Activated naive CD8-positive, alpha-beta T cell treated with anti-CD3 and anti-CD28 coated beads, Interleukin-2, amount 10 ng/mL, durations not matched to agents 7 days and 5 days (primary cell): ENCODE data around the gene LILRB1. TPM values are rescaled to one million over a fixed set of nuclear protein-coding genes. Genes with fewer than 3 reads are reported as not detected.
"Not testable (repeated sequence)": the region's sequence is repeated elsewhere in the genome, so short reads cannot be mapped to it uniquely, and the experiment has no call there.

Experiments
- ATAC-seq: fragments of 150-1000 bp; cut with Tn5 transposase; one replicate; pipeline ENCODE4 v1.10.0; 2021; ENCODE audit warnings: low read depth, moderate library complexity
- POLR2A ChIA-PET: fragments of 350-600 bp; sonication (Branson Sonifier 250); formaldehyde crosslinking; loops from one replicate; lab custom pipeline; 2021; ENCODE audit warnings: antibody characterized with exemption; lab: Charles Lee
- DNase-seq: peaks from one replicate; pipeline ENCODE4 v3.0.0; 2021
- H3K27ac Mint-ChIP-seq: one replicate; pipeline ENCODE4 v1.8.0; 2022; ENCODE audit warnings: mild to moderate bottlenecking, mixed read lengths
- H3K27me3 Mint-ChIP-seq: one replicate; pipeline ENCODE4 v1.8.0; 2022; ENCODE audit warnings: mild to moderate bottlenecking, moderate library complexity, mixed read lengths
- H3K36me3 Mint-ChIP-seq: one replicate; pipeline ENCODE4 v1.8.0; 2021; ENCODE audit warnings: mild to moderate bottlenecking, mixed read lengths
- H3K4me1 Mint-ChIP-seq: one replicate; pipeline ENCODE4 v1.8.0; 2021; ENCODE audit warnings: mixed read lengths
- H3K4me3 Mint-ChIP-seq: one replicate; pipeline ENCODE4 v1.8.0; 2022; ENCODE audit warnings: mild to moderate bottlenecking, moderate library complexity, mixed read lengths
- H3K9me3 Mint-ChIP-seq: one replicate; pipeline ENCODE4 v1.8.0; 2021; ENCODE audit warnings: mixed read lengths
- total RNA-seq, 2 experiments: library from RNA; stranded (reverse); gene quantifications; one replicate each; pipeline ENCODE4 v1.2.3, GENCODE V29; 2021

LILRB1 gene
- total RNA-seq, 2 experiments from 2014 or later: 1.8 to 2.3 TPM

DNA sequence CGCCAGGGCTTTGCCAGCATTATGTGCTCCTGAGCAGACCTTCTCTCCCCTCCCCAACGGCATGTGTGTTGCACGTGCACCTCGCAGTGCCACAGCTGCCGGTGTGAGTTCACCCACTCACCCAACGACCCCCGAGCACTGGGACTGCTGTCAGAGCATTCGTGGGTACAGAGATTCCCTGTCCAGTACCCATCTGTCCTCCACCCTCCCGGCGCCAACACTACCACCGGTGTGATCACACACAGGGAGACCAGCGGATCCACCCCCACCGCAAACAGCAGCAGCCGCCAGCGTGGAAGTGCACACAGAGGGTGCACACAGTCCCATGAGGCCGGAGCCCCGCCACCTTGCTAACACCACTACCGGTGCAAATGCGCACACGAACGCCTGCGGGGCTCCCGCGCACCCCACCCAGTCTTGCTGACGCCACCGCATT, 20.9 kb upstream of the LILRB1 start:
- Mint-ChIP-seq H3K4me1 (no peaks in the 10 kb centered on the region), H3K27me3 (peaks cover 3% of the 10 kb centered on the region), H3K36me3 (no peaks in the 10 kb centered on the region), H3K9me3 (peaks cover 11% of the 10 kb centered on the region), H3K4me3 (no peak overlapping the region), H3K27ac (no peak overlapping the region)
- no peak for DNase-seq
- POLR2A ChIA-PET: no interaction called here
- ATAC-seq: no peak

DNA sequence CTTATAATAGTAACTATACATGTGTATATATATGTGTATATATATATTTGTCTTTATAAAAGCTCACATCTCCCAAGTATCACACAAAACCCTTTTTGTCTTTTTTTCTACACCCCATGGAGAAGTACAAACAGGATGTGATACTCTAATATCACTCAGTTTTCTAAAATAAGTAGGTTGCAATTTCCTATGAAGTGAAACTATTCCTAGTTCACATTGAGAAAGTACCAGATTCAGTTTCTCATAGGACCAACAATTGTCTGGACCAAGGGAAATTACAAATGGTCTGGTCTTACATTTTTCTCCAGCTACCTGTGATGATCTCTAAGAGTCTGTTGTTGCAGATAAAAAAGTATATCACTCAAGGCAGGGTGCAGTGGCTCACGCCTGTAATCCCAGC, 17.9 kb upstream of the LILRB1 start:
- Mint-ChIP-seq H3K9me3 (peaks cover 11% of the 10 kb centered on the region), H3K4me1 (peaks cover 3% of the 10 kb centered on the region), H3K27ac (no peak overlapping the region), H3K36me3 (no peaks in the 10 kb centered on the region), H3K27me3 (peaks cover 17% of the 10 kb centered on the region), H3K4me3 (no peak overlapping the region)
- POLR2A ChIA-PET: no interaction called here
- ATAC-seq (no peak), DNase-seq (no peak)

DNA sequence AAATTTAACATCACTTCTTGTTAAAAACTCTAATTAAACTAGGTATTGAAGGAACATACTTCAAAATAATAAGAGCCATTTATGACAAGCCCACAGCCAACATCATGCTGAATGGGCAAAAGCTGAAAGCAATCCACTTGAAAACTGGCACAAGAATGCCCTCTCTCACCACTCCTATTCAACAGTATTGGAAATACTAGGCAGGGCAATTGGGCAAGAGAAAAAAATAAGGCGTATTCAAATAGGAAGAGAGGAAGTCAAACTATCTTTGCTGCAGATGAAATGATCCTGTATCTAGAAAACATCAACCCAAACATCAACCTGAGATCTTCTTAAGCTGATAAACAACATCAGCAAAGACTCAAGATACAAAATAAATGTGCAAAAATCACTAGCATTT, 15.6 kb upstream of the LILRB1 start:
- H3K4me1 Mint-ChIP-seq: peaks cover 3% of the 10 kb centered on the region
- DNase-seq: no peak
- ATAC-seq: no peak
- POLR2A ChIA-PET: no interaction called here
- no peak overlapping the region for H3K27ac Mint-ChIP-seq
- no peaks in the 10 kb centered on the region for H3K36me3 Mint-ChIP-seq
- peaks cover 21% of the 10 kb centered on the region for H3K27me3 Mint-ChIP-seq
- no peak overlapping the region for H3K4me3 Mint-ChIP-seq
- H3K9me3 Mint-ChIP-seq: peaks cover 9% of the 10 kb centered on the region

- H3K9me3 Mint-ChIP-seq: peaks cover 7% of the 10 kb centered on the region
- ATAC-seq (no peak), DNase-seq (no peak)
- no peaks in the 10 kb centered on the region for H3K36me3 Mint-ChIP-seq
- POLR2A ChIA-PET: no interaction called here
- no peak overlapping the region for H3K4me3 Mint-ChIP-seq
- no peak overlapping the region for H3K27ac Mint-ChIP-seq
- H3K4me1 Mint-ChIP-seq: peaks cover 3% of the 10 kb centered on the region
- peaks cover 26% of the 10 kb centered on the region for H3K27me3 Mint-ChIP-seq
Observed at GRCh38 chr19:54616057-54616456, 14.2 kb upstream of the LILRB1 start.

- no peak overlapping the region for H3K27ac Mint-ChIP-seq
- POLR2A ChIA-PET: no interaction called here
- DNase-seq (no peak), ATAC-seq (no peak)
- peaks cover 3% of the 10 kb centered on the region for H3K4me1 Mint-ChIP-seq
- H3K36me3 Mint-ChIP-seq: no peaks in the 10 kb centered on the region
- H3K9me3 Mint-ChIP-seq: peaks cover 5% of the 10 kb centered on the region
- peaks cover 36% of the 10 kb centered on the region for H3K27me3 Mint-ChIP-seq
- no peak overlapping the region for H3K4me3 Mint-ChIP-seq
Observed at GRCh38 chr19:54616821-54617560, 13.3 kb upstream of the LILRB1 start.

GRCh38 chr19:54620464-54620863, 9.8 kb upstream of the LILRB1 start:
- no peak overlapping the region for H3K27ac Mint-ChIP-seq
- POLR2A ChIA-PET: no interaction called here
- peaks cover 40% of the 10 kb centered on the region for H3K27me3 Mint-ChIP-seq
- peaks cover 3% of the 10 kb centered on the region for H3K4me1 Mint-ChIP-seq
- ATAC-seq (no peak), DNase-seq (no peak)
- no peak overlapping the region for H3K4me3 Mint-ChIP-seq
- H3K36me3 Mint-ChIP-seq: no peaks in the 10 kb centered on the region
- no peaks in the 10 kb centered on the region for H3K9me3 Mint-ChIP-seq

DNA sequence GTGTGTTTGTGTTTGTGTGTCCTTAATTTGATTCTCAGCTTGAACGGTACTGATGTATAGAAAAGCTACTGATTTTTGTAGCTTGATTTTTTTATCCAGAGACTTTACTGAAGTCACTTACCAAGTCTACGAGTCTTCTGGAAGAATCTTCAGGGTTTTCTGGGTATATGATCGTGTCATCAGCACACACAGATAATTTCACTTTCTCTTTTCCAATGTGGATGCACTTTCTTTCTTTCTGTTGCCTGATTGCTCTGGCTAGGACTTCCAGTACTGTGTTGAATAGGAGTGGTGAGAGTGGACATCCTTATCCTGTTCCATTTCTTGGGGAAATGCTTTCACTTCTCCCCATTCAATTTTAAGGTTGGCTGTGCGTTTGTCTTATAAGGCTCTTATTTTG, 7.9 kb upstream of the LILRB1 start:
- DNase-seq: no peak
- H3K9me3 Mint-ChIP-seq: no peaks in the 10 kb centered on the region
- H3K27ac Mint-ChIP-seq: no peak overlapping the region
- no peak for ATAC-seq
- peaks cover 33% of the 10 kb centered on the region for H3K27me3 Mint-ChIP-seq
- H3K36me3 Mint-ChIP-seq: no peaks in the 10 kb centered on the region
- no peak overlapping the region for H3K4me3 Mint-ChIP-seq
- POLR2A ChIA-PET: no interaction called here
- H3K4me1 Mint-ChIP-seq: no peaks in the 10 kb centered on the region

DNA sequence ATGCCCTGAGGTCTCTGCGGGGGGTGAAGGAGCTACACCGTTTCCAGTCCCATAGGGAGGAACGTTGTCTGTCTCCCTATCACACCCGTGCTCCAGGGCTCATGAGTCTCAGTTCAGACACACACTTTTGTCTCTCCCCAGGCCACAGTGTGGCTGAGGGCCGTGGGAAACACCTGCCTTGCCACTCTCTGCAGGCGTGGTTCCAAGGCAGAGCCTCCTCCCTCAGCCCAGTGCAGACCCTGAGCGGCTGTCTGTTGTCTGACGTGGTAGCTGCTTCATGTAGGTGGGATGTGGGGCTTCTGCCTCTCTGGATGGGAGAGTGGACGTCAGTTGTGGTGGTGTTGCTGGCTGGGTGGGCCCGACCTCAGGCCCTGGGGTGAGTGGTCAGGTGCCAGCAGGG, 6.0 kb upstream of the LILRB1 start:
- H3K36me3 Mint-ChIP-seq, DNase-seq, H3K27ac Mint-ChIP-seq, H3K9me3 Mint-ChIP-seq, POLR2A ChIA-PET, ATAC-seq, H3K4me3 Mint-ChIP-seq, H3K4me1 Mint-ChIP-seq: not testable (repeated sequence)
- peaks cover 29% of the 10 kb centered on the region for H3K27me3 Mint-ChIP-seq

GRCh38 chr19:54624934-54625730, 5.2 kb upstream of the LILRB1 start:
- H3K36me3 Mint-ChIP-seq, POLR2A ChIA-PET, H3K27ac Mint-ChIP-seq, H3K9me3 Mint-ChIP-seq, DNase-seq, H3K4me3 Mint-ChIP-seq, H3K4me1 Mint-ChIP-seq: not testable (repeated sequence)
- ATAC-seq: peak; percentile 26
- peaks cover 30% of the 10 kb centered on the region for H3K27me3 Mint-ChIP-seq

- POLR2A ChIA-PET: no interaction called here
- Mint-ChIP-seq H3K4me3 (no peak overlapping the region), H3K27ac (no peak overlapping the region), H3K9me3 (no peaks in the 10 kb centered on the region), H3K4me1 (peaks cover 2% of the 10 kb centered on the region), H3K27me3 (peaks cover 22% of the 10 kb centered on the region), H3K36me3 (no peaks in the 10 kb centered on the region)
- DNase-seq (no peak), ATAC-seq (no peak)
Observed at GRCh38 chr19:54626757-54627156, 3.5 kb upstream of the LILRB1 start.

DNA sequence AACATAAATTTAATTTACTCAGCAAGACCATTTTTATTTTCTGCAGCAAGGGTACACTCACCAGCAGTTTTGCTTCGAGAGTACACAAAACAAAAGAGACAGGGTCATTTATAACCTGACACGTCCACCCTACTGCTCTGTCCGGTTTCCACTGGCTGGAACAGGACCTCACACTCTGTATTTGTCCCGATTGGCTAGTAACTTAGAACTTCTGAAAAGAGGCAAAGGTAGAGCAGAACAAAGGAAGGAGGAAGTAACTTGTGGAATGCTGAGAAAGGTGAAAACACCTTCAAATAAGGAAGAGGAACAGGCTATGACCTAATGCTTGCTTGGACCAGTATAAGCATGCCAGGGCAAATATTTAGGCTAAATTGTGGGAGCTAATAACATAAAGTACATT, 2.4 kb upstream of the LILRB1 start:
- ATAC-seq, DNase-seq, H3K36me3 Mint-ChIP-seq, POLR2A ChIA-PET, H3K4me3 Mint-ChIP-seq, H3K27ac Mint-ChIP-seq, H3K4me1 Mint-ChIP-seq, H3K9me3 Mint-ChIP-seq: not testable (repeated sequence)
- peaks cover 14% of the 10 kb centered on the region for H3K27me3 Mint-ChIP-seq

DNA sequence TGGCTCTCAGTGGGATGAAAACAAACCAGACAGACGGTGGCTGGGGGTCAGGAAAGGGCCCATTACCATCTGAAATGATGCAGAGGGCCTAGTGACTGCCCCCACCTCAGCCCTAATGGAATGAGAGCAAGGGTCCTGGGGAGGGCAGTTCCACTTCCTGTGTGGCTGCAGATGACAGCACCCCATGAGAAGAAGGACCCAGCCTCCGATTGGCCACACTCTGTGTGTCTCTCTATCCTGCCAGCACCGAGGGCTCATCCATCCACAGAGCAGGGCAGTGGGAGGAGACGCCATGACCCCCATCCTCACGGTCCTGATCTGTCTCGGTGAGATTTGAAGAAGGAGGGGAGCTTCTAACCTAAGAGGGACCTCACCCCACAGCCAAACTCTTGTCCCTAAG, 498 bp downstream of the LILRB1 start:
- no peak overlapping the region for H3K4me3 Mint-ChIP-seq

DNA sequence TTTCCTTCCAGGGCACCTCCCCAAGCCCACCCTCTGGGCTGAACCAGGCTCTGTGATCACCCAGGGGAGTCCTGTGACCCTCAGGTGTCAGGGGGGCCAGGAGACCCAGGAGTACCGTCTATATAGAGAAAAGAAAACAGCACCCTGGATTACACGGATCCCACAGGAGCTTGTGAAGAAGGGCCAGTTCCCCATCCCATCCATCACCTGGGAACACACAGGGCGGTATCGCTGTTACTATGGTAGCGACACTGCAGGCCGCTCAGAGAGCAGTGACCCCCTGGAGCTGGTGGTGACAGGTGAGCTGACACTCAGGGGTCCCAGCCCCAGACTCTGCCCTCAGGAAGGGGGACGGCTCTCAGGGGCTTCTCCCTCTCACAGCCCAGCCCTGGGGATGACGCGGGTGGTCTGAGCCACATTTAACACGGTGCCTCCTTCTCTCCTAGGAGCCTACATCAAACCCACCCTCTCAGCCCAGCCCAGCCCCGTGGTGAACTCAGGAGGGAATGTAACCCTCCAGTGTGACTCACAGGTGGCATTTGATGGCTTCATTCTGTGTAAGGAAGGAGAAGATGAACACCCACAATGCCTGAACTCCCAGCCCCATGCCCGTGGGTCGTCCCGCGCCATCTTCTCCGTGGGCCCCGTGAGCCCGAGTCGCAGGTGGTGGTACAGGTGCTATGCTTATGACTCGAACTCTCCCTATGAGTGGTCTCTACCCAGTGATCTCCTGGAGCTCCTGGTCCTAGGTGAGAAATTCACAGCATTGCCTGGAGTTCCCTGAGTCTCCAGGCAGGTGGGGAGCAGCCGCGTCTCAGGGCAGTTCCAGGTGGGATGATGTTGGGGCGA, 1.4 kb downstream of the LILRB1 start:
- H3K27me3 Mint-ChIP-seq, H3K4me1 Mint-ChIP-seq, H3K36me3 Mint-ChIP-seq, H3K9me3 Mint-ChIP-seq, H3K27ac Mint-ChIP-seq, H3K4me3 Mint-ChIP-seq, DNase-seq, ATAC-seq, POLR2A ChIA-PET: not testable (repeated sequence)

More for the DNA sequence above, 498 bp downstream of the LILRB1 start:
- H3K36me3 Mint-ChIP-seq: no peaks in the 10 kb centered on the region
- H3K27ac Mint-ChIP-seq: no peak overlapping the region
- DNase-seq: no peak
- H3K4me1 Mint-ChIP-seq: peaks cover 2% of the 10 kb centered on the region
- H3K27me3 Mint-ChIP-seq: peaks cover 6% of the 10 kb centered on the region
- POLR2A ChIA-PET: no interaction called here
- no peak for ATAC-seq
- H3K9me3 Mint-ChIP-seq: no peaks in the 10 kb centered on the region
